GM18502 (cell line): ENCODE data around the gene CD6.
"Not testable (repeated sequence)": the region's sequence is repeated elsewhere in the genome, so short reads cannot be mapped to it uniquely, and the experiment has no call there.

Experiments used
- ATAC-seq: cut with Tn5 transposase; IDR thresholded peaks from one replicate; pipeline ENCODE4 v1.9.1; 2021; ENCODE audit warnings: mild to moderate bottlenecking; ENCODE audit not compliant: unreplicated experiment, poor library complexity

Gene CD6

DNA sequence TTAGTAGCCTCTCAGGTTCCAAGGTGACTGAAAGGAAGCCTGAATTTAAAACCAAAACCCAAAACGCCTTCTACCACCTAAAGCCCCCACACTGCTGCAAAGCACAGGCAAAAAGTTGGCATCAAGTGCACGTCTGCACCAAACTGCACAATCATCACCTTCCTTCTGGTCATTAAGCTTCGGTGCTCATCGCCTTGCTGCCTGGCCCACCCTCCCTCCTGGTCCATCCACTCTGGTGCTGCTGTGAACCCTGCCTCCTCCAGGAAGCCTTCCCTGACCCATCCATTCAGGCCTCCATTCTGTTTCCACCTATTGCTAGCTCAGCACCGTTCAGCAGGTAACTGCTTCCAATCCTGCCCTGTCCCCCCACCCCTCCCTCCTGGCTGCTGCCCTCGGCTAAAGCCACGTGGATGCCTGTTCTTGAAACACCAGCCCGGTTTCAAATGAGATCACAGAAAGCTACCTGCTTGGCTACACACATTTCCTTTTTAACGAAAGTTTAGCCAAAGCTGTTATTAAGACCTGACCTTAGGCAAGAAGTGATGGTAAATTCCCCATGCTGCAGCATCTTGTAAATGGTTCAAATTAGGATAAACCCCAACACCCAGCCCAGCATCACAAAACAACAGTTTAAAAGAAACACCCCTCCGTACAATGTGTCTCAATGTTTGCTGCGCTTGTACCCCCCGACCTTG, 77.0 kb downstream of the CD6 start:
- no peak for ATAC-seq

DNA sequence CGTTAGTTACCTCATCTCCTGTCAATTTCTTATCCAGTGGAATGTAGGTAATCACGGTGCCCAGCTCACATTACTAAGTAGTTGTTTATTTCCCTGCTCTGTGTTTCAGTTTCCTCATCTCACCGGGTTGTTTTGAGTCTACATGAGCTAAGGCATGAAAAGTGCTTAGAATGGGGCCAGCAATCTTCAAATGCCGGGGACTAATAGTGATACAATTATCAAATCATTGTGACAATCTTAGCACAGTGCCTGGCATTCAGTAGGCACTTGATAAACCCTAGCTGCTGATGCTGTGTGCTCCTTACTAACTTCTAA, 77.5 kb downstream of the CD6 start:
- ATAC-seq = no peak

DNA sequence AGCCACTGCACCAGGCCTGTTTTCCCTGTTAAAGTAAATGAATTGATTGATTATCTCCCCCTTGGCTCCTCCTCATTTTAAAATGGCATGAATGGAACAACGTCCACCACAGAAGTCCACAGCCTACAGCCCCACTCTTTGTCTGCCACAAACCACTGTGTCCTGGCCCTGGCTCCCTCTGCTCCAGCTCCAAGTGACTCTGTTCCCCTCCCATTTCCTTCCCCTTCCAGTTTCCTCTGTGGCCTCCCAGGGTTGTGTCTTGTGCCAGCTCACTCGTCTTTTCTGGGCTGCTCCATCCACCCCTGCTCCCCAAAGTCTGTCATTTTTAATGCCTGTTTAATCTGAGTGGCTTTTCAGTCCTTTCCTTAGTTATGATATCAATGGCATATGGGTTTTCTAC, 78.4 kb downstream of the CD6 start:
- no peak for ATAC-seq

DNA sequence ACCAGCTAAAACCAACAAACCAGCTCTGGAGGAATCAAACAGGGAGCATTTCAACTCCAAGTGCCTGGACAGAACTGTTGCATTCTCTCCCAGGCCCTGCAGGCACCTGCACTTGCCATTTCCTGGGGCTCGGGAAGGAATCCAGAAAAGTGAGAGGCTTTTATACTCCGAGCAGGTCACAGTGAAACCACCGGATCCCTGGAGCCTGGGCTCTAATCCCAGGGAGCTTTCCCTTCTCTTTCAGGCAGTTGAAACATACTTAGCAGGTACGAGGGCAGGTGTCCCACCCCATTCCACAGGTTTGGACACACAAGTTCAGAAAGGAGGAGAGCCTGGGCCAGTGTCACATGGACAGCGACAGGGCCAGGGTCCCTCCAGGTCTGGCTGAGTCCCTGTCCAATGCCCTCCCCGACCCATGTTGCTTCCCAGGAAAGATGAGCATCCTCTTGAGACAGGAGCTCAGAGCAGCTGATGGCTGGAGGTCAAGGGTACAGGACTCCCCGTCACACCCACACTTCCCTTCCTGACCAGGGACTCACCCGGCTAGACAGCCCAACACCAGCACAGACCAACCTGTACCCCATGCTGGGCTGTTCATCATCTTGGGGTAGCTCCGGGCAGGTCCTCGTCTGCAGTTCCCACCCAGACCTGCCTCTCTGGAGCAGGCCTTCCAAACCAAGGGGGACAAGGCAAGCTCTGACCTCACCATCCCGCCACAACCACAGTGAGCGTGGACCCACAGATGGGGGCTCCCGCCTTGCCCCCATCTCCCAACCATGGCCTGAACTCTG, 80.9 kb downstream of the CD6 start:
- no peak for ATAC-seq

DNA sequence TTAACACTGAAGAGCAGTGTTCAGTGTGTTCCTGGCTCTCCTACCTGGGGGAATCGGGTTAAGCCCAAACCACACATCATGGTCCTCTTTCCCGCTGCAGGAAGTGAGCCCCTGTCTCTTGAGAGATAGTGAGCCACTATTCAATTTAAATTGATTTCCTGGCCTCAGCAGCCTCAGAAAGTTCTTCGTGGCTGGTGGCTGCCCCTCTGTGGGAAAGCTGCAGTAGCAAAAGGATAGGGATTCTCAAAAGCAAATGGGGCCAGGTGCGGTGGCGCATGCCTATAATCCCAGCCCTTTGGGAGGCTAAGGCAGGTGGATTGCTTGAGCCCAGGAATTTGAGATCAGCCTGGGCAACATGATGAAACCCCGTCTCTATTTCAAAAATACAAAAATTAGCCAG, 81.7 kb downstream of the CD6 start:
- ATAC-seq = no peak

DNA sequence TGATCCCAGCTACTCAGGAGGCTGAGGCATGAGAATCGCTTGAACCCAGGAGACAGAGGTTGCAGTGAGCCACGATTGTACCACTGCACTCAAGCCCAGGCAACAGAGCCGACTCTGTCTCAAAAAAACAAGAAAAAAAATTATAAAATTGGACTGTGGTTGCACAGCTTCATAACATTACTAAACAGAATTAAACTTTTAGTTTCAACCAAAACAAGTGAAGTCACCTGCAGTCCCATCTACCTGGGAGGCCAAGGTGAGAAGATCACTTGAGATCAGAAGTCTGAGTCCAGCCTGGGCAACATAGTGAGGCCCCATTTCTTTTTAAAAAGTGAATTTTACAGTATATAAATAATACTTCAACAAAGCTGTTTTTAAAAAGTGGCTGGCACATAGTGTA, 83.0 kb downstream of the CD6 start:
- ATAC-seq = no peak

DNA sequence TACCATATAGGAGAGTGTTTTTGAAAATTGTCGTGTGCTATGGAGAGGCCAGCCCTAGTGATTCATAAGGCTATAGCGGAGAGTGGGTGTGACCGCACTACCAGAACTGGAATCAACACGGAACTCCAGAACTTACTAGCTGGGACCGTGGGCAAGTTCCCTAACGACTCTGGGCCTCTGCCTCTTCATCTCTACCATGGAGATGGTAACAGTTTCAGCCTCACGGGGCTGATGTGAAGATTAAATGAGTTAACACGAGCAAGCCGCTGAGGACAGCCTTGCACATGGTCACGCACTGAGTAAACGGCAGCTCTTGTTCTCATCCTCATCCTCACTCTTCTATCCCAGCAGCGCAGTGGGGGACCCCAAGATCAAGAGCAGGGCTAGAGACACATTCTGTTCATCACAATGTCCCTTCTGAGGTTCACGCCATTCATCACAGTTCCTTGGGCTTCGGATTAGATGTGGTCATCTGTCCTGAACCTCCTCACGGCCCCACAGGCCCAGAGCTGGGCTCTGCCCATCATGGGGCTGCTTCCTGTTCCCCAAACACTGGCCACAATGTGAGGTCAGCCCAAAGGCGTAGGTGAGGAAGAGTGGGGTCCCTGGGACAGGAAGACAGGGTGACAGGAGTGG, 83.6 kb downstream of the CD6 start:
- no peak for ATAC-seq

DNA sequence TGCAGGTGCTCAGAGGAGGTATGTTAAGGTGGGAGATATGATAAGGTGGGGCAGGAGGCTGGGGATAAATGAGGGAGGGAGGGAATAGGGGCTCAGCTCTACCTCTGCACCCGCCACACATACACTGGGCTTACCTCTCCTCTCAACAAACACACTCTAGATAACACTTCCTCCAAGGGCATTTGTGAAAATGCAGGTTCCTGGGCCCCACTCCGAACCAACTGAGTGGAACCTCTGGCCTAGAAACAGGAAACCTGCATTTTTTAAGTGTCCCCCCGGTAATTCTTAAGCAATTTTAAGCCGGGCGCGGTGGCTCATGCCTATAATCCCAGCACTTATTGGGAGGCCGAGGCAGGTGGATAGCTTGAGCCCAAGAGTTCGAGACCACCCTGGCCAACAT, 84.3 kb downstream of the CD6 start:
- ATAC-seq = no peak

DNA sequence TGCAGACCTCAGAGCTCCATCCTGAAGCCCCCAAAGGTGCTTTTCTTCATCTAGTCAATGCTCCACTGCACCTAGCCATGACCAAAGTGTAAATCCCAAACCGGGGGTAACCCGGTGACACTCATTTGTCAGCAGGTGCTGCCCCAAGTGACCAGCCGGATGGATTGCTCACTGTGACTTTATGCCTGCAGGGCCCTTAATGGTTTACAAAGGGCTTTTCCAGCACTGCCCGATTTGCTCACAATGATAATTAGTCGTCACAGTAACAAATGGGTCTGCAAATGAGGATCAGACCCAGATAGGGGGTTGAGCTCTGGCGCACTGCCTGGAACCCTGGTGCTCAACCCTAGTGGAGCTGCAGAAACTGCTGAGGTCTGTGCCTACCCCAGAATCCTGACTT, 85.1 kb downstream of the CD6 start:
- ATAC-seq = no peak

DNA sequence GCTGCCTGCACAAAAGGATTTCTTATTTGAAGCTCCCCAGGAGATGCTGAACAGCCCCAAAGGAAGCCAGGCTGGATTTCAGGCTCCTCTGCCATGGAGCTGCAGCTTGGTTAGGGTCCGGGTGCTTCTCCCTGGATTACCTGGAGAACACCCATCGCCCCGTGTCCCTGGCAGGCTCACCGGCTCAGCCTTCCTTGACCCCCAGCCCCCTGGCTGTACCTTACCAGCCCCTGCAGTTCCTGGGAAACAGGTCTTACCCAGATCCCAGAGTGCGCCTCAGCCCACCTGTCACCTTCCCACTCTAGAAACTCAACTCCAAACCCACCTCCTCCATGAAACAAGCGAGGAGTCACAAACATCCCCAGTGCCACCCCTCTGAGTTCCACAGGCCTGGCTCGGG, 85.5 kb downstream of the CD6 start:
- no peak for ATAC-seq

DNA sequence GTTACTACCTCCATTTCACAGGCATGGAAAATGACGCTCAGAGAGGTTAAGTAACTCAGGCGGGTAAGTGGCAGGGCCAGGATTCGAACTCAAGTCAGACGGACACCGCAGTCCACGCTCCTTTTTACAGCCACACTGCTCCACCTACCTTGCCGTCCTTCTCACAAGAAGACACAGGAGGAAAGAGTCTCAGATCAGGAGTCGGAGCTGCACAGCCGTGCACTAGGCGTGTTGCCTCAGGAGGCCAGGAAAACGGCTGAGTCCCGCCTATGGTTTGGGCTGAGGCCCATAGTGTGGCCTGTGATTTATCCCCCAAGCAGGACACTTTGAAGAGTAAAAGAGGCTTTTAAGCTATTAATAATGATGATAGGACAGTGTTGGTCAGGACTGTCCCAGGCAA, 86.1 kb downstream of the CD6 start:
- no peak for ATAC-seq

DNA sequence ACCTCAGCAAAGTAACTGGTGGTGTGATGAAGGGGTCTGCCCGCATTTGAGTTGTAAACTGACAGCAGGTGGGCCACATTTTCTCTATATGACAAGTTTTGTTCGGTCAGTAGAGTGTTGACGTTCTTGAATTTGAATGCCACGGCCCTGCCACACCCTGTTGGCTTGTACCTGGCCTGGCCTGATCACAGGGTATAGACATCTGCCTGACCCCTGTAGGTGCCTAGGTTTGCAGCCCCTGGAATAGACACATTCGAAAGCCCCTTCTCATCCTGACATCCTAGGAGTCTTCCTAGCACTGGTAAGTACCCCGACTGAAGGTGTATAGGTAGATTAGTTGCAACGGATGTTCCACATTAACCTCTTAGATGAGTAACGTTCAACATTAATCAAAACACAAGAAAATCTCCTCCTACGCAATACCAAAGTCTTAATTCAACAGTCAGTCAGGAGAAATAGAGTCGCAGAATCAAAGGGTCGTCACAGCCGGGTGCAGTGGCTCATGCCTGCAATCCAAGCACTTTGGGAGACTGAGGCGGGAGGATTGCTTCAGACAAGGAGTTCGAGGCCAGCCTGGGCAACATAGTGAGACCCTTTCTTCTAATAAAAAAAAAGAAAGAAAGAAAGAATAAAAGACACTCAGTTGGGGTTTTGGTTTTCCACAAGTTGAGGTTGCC, 87.2 kb downstream of the CD6 start:
- ATAC-seq = no peak

DNA sequence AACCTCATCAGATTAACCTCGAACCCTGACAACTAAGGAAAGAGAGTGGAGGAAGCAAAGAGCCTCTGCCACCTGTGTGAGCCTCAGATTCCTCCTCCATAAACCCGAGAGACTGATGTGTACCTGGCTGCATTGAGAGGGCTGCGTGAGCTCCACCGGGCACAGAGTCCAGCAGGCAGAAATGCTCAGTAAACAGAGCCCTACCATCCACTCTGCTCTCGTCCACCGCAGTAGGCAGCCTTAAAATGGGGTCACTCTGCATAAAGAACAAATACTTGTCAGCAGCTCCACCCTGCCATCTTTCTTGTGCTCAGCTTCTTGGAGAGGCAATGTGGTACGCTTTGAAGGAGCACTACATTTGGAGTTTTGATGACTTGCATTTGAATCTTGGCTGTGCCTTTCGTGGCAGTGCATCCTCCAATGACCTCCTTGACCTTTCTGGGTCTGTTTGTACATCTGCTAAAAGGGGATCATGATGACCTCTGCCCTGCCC, 87.8 kb downstream of the CD6 start:
- no peak for ATAC-seq

DNA sequence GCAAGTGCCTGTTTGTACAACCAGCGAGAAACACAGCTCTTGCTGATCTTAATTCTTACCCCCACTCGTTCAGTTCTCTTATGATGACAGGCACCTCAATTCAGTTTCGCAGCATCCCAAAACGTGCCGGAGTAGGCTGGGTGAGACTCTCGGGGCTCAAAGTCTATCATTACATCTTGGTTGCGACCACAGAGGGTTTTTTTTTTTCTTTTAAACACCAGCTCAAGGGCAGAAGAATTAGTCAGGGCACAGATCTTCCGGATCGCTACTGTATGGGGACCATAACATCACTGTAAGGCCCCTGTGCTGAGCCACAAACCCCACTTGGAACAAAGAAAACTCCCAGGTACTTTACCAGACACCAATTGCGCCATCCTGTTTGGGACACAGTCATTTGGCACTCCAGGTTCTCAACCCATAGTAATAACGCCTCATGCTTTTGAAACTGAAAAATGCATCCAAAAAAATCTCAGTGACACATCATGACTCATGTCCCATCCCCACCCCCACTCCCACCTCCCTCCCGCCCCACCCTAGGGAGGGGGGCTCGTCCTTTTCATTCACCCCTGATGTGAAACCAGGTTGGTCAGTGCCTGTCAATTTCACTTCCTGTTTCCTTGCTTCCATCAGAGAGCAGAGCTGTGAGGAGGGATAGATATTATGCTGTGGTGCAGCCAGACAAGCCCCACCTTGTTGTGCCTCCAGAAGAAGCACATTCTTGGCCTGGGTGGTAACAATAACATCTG, 89.8 kb downstream of the CD6 start:
- ATAC-seq = peak; percentile 82

DNA sequence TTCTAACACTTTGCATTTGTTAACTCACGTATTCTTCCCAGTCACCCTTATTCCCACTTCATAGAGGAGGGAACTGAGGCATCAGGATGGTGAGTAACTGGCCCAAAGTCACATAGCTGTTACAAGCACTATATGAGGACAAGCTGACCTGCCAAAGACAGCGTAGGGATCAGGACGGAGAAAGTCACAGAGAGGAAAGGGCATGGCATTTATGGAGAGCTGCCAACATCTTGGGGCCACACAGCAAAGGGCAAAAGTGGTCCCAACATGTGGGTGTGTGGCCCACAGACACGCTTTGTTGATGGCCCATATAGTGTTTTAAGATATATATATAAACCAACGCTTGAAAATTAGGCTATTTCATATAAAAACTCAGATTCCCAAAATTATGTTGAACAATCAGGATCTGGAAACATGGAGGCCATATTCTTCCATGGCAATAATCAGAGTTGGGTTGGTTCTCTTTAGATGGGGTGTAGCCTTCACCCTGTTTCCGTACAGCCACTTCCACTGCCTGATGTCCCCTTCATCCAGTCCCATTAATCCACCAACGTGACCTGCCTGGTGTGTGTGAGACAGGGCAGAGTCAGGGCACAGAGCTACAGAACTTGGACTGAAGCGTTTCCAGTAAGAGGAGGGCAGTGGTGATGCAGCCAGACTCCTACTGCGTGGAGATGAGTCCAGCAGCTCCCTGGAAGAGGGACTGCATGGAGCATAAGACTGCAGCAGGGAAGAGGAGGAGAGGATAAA, 90.9 kb downstream of the CD6 start:
- ATAC-seq = no peak

DNA sequence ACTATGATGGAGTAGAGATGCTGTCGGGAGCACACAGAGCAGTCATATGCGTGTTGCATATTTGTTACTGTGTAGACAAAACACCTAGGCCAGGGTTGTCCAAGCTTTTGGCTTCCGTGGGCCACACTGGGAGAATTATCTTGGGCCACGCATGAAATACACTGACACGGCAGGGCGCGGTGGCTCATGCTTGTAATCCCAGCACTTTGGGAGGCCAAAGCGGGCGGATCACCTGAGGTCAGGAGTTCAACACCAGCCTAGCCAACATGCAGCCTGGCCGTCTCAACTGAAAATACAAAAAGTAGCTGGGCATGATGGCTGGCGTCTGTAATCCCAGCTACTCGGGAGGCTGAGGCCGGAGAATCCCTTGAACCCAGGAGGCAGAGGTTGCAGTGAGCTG, 93.8 kb downstream of the CD6 start:
- ATAC-seq = not testable (repeated sequence)

DNA sequence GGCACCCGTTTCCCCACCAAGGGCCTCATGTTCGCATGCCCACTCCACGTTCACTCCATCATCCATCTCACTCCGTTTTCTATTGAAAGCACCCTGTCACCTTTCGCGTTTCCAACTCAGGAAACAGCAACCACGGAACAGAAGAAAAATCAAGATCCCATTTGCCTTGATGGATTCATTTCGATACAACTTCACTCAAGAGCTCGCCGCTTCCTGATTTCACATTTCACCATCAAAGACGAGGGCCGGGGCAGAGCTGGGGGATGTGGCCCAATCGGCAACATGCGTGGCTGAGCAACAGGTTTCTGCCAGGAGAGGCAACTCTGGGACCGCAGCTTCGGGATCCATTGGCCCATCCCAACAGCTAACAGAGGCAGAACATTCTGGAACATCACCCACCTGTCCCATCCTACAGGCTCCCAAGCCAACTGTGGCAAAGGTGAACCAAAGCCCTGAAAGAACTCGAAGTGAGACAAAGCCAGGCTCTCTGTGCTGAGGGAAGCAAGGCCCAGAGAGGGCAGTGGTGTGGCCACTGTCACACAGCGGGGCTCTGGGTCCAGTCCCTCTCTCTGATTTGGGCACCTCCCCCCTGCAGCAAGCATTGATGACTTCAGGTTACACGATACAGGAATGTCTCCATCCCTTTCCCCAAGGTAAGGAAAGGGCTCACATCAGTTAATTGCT, 94.6 kb downstream of the CD6 start:
- ATAC-seq = no peak

DNA sequence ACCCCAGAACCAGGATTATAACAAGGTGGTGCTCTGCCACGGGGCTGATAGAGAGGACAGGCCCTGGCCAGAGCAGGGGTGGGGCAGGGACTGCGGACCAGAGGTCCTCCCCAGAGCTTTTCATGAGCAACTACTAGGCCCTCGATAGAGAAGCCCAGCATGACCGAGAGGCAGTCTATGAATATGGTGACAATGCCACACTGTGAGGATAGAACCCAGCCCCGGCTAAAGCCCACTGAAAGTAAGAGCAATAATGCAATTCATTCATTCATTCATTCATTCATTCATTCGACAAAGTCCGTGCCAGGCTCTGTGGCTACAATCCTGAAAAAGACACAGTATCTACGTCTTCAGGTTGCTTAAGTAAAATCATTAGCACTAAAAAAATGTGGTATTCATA, 95.2 kb downstream of the CD6 start:
- no peak for ATAC-seq

DNA sequence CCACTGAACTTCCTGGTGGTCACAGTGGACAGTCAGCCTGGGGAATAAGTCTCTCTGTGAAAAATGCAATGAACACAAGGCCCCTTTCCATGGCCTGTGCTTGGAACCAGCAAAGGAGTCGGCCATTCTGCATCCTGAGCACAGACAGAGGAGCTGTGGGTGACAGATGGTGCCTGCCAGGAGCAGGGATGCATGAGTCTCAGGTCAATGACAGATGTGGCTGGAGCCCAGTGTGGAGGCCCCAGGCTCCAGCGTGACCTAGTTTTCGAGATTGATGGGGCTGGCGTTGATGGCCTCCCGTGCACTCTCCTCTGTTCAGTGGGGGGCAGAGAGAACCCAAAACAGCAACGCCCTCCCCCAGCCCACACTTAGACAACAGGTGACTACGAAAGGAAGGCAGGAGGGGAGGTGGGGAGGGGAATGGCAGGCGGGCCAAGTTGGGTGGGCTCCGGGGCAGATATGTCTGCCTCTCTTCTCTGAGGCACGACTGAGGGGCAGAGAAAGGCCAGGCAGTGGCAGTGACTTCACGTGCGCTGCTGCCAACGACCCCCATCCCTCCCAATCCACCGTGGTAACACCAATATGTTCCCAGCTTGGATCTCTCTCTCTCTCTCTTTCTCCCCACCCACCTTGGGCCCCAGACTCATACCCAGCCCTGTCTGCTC, 96.4 kb downstream of the CD6 start:
- no peak for ATAC-seq
